OCI-LY1 (cell line): ENCODE measurements around the gene ADAMTS18.

Experiments
- H2AFZ ChIP-seq: fragments of 200-600 bp; sonication (generic), shearing (Covaris generic); 2 replicates; pipeline ENCODE4 v1.6.0; 2014; ENCODE audit warnings: antibody characterized with exemption, mild to moderate bottlenecking, low read length
- H3F3A ChIP-seq: fragments of 200-600 bp; sonication (generic), shearing (Covaris generic); 2 replicates; pipeline ENCODE4 v1.6.0; 2014; ENCODE audit warnings: mild to moderate bottlenecking, antibody characterized with exemption, low read length, moderate library complexity; ENCODE audit not compliant: insufficient read depth
- H3K27ac ChIP-seq: fragments of 200-600 bp; sonication (generic); 2 replicates; pipeline ENCODE4 v1.5.1; 2014; ENCODE audit warnings: low read length, mixed run types, mild to moderate bottlenecking, low read depth; ENCODE audit not compliant: poor library complexity, severe bottlenecking
- H3K27me3 ChIP-seq: fragments of 200-600 bp; sonication (generic); 2 replicates; pipeline ENCODE4 v1.6.0; 2014; ENCODE audit warnings: antibody characterized with exemption, mild to moderate bottlenecking, low read length, moderate library complexity; ENCODE audit not compliant: insufficient read depth
- H3K36me3 ChIP-seq: fragments of 200-600 bp; sonication (generic); 2 replicates; pipeline ENCODE4 v1.6.1; 2014; ENCODE audit warnings: mild to moderate bottlenecking, antibody characterized with exemption, low read length, moderate library complexity, mixed read lengths; ENCODE audit not compliant: insufficient read depth
- H3K4me1 ChIP-seq: fragments of 200-600 bp; sonication (generic); 2 replicates; pipeline ENCODE4 v1.5.1; 2014; ENCODE audit warnings: mild to moderate bottlenecking, low read length, moderate library complexity; ENCODE audit not compliant: insufficient read depth, severe bottlenecking
- H3K4me2 ChIP-seq: fragments of 200-600 bp; sonication (generic), shearing (Covaris generic); 2 replicates; pipeline ENCODE4 v1.6.1; 2014; ENCODE audit warnings: low read length
- H3K4me3 ChIP-seq: fragments of 200-600 bp; sonication (generic); 2 replicates; pipeline ENCODE4 v1.5.1; 2014; ENCODE audit warnings: low read length, low read depth, mild to moderate bottlenecking, mixed read lengths; ENCODE audit not compliant: poor library complexity, severe bottlenecking
- H3K79me2 ChIP-seq: fragments of 200-600 bp; shearing (Covaris generic); 2 replicates; pipeline ENCODE4 v1.6.1; 2016; ENCODE audit warnings: mixed run types, low read length, mixed read lengths; ENCODE audit not compliant: insufficient read depth
- H3K9ac ChIP-seq: fragments of 200-600 bp; sonication (generic), shearing (Covaris generic); 2 replicates; pipeline ENCODE4 v1.6.1; 2014; ENCODE audit warnings: mild to moderate bottlenecking, low read length, mixed read lengths
- H3K9me2 ChIP-seq: fragments of 200-600 bp; sonication (generic), shearing (Covaris generic); 2 replicates; pipeline ENCODE4 v1.6.1; 2014; ENCODE audit warnings: low read depth, mild to moderate bottlenecking, low read length, mixed read lengths
- H3K9me3 ChIP-seq: fragments of 200-600 bp; shearing (Covaris generic); 2 replicates; pipeline ENCODE4 v1.6.1; 2014; ENCODE audit warnings: low read length, mixed read lengths
- H4K20me1 ChIP-seq: fragments of 200-600 bp; sonication (generic), shearing (Covaris generic); 2 replicates; pipeline ENCODE4 v1.6.0; 2016; ENCODE audit warnings: mild to moderate bottlenecking, low read length; ENCODE audit not compliant: insufficient read depth
- EZH2 ChIP-seq: fragments of 200-600 bp; sonication (generic), shearing (Covaris generic); IDR thresholded peaks from 2 replicates; pipeline ENCODE4 v1.8.0; 2017; ENCODE audit warnings: borderline replicate concordance, mixed run types, mild to moderate bottlenecking, antibody characterized with exemption, low read length, moderate library complexity, mixed read lengths
- TF ChIP-seq, protein P1 (sequence below): fragments of 200-600 bp; sonication (generic), shearing (Covaris generic); IDR thresholded peaks from 2 replicates; pipeline ENCODE4 v1.5.1; 2017; ENCODE audit warnings: mild to moderate bottlenecking, antibody characterized with exemption, low read length, moderate library complexity, mixed read lengths

ADAMTS18 gene

DNA sequence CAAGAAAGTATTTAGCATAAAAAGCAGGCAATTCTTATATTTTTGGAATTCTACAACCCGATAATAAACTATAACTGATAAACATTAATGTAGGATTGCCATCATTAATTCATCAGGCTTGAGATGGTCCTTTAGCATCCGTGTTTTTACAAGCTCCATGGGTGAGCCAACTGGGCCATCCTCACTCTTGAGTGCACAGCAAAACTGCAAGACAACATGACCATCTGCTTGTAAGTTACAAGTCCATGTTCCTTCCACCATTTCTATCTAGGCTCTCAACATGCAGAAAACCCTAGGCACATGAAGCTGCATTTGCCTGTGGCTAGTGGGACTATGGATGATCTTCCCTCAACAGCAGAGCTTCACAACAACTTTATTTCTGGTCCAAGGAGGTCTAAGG, 40.1 kb downstream of the ADAMTS18 start:
- Histone ChIP-seq H3K4me3 (no peak overlapping the region), H2AFZ (no peak overlapping the region), H3K27me3 (no peaks in the 10 kb centered on the region), H3K27ac (no peak overlapping the region), H3F3A (no peaks in the 10 kb centered on the region), H3K4me2 (no peak overlapping the region), H3K4me1 (no peaks in the 10 kb centered on the region), H3K9me2 (no peaks in the 10 kb centered on the region), H3K36me3 (no peaks in the 10 kb centered on the region), H3K9me3 (no peaks in the 10 kb centered on the region), H3K79me2 (no peaks in the 10 kb centered on the region), H3K9ac (no peak overlapping the region), H4K20me1 (no peaks in the 10 kb centered on the region)
- TF ChIP-seq EZH2: no peak
- TF ChIP-seq, protein P1, sequence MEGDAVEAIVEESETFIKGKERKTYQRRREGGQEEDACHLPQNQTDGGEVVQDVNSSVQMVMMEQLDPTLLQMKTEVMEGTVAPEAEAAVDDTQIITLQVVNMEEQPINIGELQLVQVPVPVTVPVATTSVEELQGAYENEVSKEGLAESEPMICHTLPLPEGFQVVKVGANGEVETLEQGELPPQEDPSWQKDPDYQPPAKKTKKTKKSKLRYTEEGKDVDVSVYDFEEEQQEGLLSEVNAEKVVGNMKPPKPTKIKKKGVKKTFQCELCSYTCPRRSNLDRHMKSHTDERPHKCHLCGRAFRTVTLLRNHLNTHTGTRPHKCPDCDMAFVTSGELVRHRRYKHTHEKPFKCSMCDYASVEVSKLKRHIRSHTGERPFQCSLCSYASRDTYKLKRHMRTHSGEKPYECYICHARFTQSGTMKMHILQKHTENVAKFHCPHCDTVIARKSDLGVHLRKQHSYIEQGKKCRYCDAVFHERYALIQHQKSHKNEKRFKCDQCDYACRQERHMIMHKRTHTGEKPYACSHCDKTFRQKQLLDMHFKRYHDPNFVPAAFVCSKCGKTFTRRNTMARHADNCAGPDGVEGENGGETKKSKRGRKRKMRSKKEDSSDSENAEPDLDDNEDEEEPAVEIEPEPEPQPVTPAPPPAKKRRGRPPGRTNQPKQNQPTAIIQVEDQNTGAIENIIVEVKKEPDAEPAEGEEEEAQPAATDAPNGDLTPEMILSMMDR: no peak

DNA sequence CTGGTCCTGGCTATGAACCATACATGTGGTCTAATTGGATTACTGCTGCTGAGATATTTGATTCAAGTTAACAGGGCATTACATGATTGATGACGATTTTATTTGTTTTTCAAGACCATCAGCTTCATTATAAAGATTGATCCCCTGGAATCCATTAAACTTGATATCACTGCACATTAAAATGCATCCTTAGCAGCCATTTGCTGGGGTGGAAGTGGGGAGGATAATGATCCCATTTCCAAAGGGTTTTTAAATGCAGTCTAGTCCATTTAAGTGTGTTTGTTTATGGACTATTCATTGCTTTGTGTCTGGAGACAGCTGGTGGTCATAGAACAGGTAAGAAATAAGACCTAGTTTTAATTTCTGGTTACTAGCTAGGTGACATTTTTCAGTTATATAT, 40.9 kb downstream of the ADAMTS18 start:
- no peaks in the 10 kb centered on the region for H3K4me1 ChIP-seq
- H3K27ac ChIP-seq: no peak overlapping the region
- H3K36me3 ChIP-seq: no peaks in the 10 kb centered on the region
- H3F3A ChIP-seq: no peaks in the 10 kb centered on the region
- H3K9me2 ChIP-seq: no peaks in the 10 kb centered on the region
- H3K9ac ChIP-seq: no peak overlapping the region
- H2AFZ ChIP-seq: no peak overlapping the region
- no peak overlapping the region for H3K4me3 ChIP-seq
- no peaks in the 10 kb centered on the region for H4K20me1 ChIP-seq
- H3K27me3 ChIP-seq: no peaks in the 10 kb centered on the region
- no peak overlapping the region for H3K4me2 ChIP-seq
- no peaks in the 10 kb centered on the region for H3K9me3 ChIP-seq
- TF ChIP-seq EZH2: no peak
- TF ChIP-seq, protein P1: no peak
- no peaks in the 10 kb centered on the region for H3K79me2 ChIP-seq

DNA sequence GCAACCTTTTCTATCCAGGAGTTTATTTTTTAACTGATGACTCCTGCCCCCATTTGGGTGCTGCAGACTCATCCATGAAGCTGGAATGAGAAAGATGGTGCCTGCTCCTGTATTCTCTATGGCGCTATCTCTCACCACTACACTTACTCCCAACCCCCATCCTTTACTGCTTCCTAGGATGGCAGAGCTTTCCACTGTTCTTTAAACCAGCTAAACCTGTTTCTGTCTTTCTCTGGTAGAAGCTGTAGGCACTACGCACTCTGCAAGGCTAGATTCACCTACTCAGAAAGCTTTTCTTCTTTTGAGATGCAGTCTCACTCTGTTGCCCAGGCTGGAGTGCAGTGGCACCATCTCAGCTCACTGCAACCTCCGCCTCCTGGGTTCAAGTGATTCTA, 47.0 kb downstream of the ADAMTS18 start:
- H3K9me3 ChIP-seq: no peaks in the 10 kb centered on the region

More for the DNA sequence above, 47.0 kb downstream of the ADAMTS18 start:
- no peaks in the 10 kb centered on the region for H3K36me3 ChIP-seq
- no peak overlapping the region for H2AFZ ChIP-seq
- no peaks in the 10 kb centered on the region for H3K79me2 ChIP-seq
- H4K20me1 ChIP-seq: no peaks in the 10 kb centered on the region
- no peaks in the 10 kb centered on the region for H3F3A ChIP-seq
- no peaks in the 10 kb centered on the region for H3K27me3 ChIP-seq
- no peak overlapping the region for H3K9ac ChIP-seq
- no peak overlapping the region for H3K27ac ChIP-seq
- no peak overlapping the region for H3K4me2 ChIP-seq
- no peak for TF ChIP-seq EZH2
- TF ChIP-seq, protein P1: no peak
- no peaks in the 10 kb centered on the region for H3K4me1 ChIP-seq
- H3K4me3 ChIP-seq: no peak overlapping the region
- no peaks in the 10 kb centered on the region for H3K9me2 ChIP-seq
